Stimulated activated naive CD8-positive, alpha-beta T cell treated with anti-CD3 and anti-CD28 coated beads, Interleukin-15, amount 100 ng/mL, for 72 hours (primary cell): Measurements from ENCODE around the gene MTRF1.

Experiments used
- ATAC-seq: fragments of 150-1000 bp; cut with Tn5 transposase; 2 replicates; pipeline ENCODE4 v1.10.0; 2021; ENCODE audit warnings: mild to moderate bottlenecking, moderate library complexity
- DNase-seq, 2 donors: peaks; one replicate each; pipeline ENCODE4 v3.0.0; 2021 to 2022
- H3K27ac Mint-ChIP-seq, 2 donors: one replicate each; pipeline ENCODE4 v1.8.0; 2022; ENCODE audit warnings: mild to moderate bottlenecking in 2 of 2, mixed read lengths in 2 of 2, moderate library complexity in 2 of 2
- H3K27me3 Mint-ChIP-seq: one replicate; pipeline ENCODE4 v1.8.0; 2022; ENCODE audit warnings: mixed read lengths
- H3K4me1 Mint-ChIP-seq: one replicate; pipeline ENCODE4 v1.8.0; 2022; ENCODE audit warnings: mild to moderate bottlenecking, mixed read lengths
- H3K4me3 Mint-ChIP-seq, 2 donors: one replicate each; pipeline ENCODE4 v1.8.0; 2022; ENCODE audit warnings: mild to moderate bottlenecking in 2 of 2, mixed read lengths in 2 of 2, moderate library complexity in 1 of 2
- H3K9me3 Mint-ChIP-seq, 2 donors: one replicate each; pipeline ENCODE4 v1.8.0; 2022; ENCODE audit warnings: mixed read lengths in 2 of 2

MTRF1 gene

DNA sequence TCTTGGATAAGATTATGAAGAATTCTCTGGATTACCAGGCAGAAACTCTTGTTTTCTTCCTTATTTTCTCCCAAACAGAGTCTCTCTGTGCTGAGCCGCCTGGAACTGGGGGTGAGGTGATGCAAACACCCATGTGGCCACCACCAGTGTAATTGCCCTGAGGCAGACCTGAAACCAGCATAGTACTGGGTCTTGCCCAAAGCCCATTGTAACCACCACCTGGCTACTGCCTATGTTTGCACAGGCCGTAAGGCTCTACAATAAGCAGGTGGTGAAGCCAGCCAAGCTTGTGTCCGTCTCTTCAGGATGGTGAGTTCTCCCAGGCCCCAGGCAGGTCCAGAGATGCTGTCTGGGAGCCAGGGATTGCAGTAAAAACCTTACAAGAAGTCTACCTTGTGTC is 50.1 kb downstream of the MTRF1 start:
- no peak overlapping the region for H3K27ac Mint-ChIP-seq
- no peaks in the 10 kb centered on the region for H3K27me3 Mint-ChIP-seq
- DNase-seq, result no peak
- peaks cover 24 to 27% of the 10 kb centered on the region in 2 donors for H3K9me3 Mint-ChIP-seq
- ATAC-seq, result no peak
- no peak overlapping the region for H3K4me3 Mint-ChIP-seq
- H3K4me1 Mint-ChIP-seq, result no peaks in the 10 kb centered on the region

DNA sequence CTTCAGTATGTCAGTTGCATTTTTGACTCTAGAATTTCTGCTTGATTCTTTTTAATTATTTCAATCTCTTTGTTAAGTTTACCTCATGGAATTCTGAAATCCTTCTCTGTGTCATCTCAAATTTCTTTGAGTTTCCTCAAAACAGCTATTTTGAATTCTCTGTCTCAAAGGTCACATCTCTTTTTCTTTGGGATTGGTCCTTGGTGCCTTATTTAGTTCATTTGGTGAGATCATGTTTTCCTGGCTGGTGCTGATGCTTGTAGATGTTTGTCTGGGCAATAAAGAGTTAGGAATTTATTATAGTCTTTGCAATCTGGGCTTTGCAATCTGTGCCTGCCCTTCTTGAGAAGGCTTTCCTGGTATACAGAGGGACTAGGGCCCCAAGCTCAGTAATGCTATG is 50.5 kb downstream of the MTRF1 start:
- H3K4me1 Mint-ChIP-seq, result no peaks in the 10 kb centered on the region
- ATAC-seq, result no peak
- H3K27me3 Mint-ChIP-seq, result no peaks in the 10 kb centered on the region
- H3K9me3 Mint-ChIP-seq, result peaks cover 28 to 32% of the 10 kb centered on the region in 2 donors
- H3K27ac Mint-ChIP-seq, result peak overlapping the region in 1 of 2 donors; percentile 22
- no peak overlapping the region for H3K4me3 Mint-ChIP-seq
- DNase-seq, result no peak

DNA sequence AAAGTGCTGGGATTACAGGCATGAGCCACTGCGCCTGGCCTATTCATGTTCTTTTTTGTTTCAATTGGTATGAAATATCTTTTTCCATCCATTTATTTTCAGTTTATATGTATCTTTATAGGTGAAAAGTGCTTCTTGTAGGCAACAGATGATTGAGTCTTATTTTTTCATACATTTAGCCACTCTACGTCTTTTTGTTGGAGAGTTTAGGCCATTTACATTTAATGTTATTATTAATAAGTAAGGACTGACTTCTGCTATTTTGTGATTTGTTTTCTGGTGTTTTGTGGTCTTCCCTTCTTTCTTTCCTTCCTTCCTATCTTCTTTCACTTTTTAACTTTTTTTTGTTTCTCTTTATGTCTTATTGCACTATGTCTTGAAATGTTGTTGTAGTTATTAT is 52.3 kb downstream of the MTRF1 start:
- H3K9me3 Mint-ChIP-seq, result peaks cover 33 to 42% of the 10 kb centered on the region in 2 donors
- DNase-seq (no peak), ATAC-seq (no peak)
- H3K27ac Mint-ChIP-seq, result no peak overlapping the region
- no peaks in the 10 kb centered on the region for H3K27me3 Mint-ChIP-seq
- no peak overlapping the region for H3K4me3 Mint-ChIP-seq
- H3K4me1 Mint-ChIP-seq, result no peaks in the 10 kb centered on the region

DNA sequence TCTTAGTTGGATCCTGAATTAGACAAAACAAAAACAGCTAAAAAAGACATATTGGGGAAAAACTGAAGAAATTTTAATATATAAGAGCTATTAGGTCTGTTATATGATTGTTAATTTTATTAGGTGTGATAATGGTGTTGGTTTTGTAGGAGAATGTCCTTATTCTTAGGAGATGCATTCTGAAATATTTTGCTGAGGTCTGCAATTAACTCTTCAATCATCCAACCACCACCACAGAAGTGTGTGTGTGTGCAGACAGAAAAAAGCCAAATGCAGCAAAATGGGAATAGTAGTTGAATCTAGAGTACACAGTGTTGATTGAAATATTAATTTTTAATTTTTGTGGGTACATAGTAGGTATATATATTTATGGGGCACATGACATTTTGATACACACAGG is 56.9 kb downstream of the MTRF1 start:
- Mint-ChIP-seq H3K27me3 (no peaks in the 10 kb centered on the region), H3K4me3 (no peak overlapping the region), H3K27ac (no peak overlapping the region), H3K9me3 (peaks cover 25 to 32% of the 10 kb centered on the region in 2 donors), H3K4me1 (no peaks in the 10 kb centered on the region)
- DNase-seq (no peak), ATAC-seq (no peak)

DNA sequence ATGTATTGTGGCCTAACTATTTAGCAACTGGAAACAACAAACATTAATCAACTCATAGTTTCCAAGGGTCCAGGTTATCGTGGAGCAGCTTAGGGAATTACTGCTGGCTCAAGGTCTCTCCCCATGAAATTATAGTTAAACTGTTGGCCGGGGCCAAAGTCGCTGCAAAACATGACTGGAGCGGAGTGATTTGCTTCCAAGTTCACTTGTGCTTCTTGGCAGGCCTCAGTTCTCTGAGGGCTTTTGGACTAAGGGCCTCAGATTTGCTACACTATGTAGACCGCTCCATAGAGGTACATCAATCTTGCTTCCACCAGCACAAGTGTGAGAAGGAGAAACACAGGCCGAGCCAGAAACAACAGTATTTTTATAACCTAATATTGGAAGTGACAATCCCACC is 59.6 kb downstream of the MTRF1 start:
- Mint-ChIP-seq H3K4me3 (no peak overlapping the region), H3K27ac (no peak overlapping the region), H3K27me3 (no peaks in the 10 kb centered on the region), H3K4me1 (peaks cover 4% of the 10 kb centered on the region), H3K9me3 (peaks cover 14 to 16% of the 10 kb centered on the region in 2 donors)
- ATAC-seq (no peak), DNase-seq (no peak)

DNA sequence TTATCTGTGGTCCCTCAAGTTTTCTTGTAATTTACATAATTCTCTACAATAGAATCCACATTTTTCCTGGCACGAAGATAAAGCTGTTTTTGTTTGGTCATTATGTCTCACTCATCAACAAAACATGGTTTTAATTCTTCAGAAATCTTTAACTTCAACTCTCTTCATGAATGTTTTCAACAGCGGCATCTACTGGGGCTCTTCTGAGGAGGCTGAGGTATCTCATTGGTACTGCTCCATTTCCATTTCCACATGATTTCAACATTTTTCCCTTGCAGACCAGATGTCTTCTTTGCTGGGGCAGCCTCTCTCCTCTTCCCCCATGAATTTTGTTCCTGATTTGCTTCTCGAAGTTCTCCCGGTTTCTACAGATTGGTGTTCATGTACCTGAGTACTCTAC is 63.2 kb downstream of the MTRF1 start:
- H3K9me3 Mint-ChIP-seq, result no peaks in the 10 kb centered on the region
- no peak overlapping the region for H3K4me3 Mint-ChIP-seq
- no peaks in the 10 kb centered on the region for H3K27me3 Mint-ChIP-seq
- DNase-seq, result no peak
- peaks cover 17% of the 10 kb centered on the region for H3K4me1 Mint-ChIP-seq
- no peak for ATAC-seq
- H3K27ac Mint-ChIP-seq, result no peak overlapping the region

DNA sequence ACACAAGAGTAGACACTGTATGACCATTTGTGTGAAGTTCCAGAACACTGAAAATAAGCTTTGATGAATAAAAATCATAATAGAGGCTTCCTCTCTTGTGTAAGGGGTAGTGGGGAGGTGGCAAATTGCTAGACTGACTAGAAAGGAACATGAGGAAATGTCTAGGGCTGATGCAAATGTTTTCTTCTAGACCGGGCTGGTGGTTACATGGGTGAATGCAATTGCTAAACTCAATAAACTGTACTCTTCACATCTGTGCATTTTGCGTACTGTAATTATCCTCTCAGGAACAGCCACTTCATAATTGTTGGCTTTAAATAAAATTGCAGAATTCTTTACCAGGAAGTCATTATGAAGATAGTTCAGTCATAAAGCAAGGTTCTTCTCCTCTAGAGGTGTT is 63.9 kb downstream of the MTRF1 start:
- H3K27me3 Mint-ChIP-seq, result no peaks in the 10 kb centered on the region
- H3K4me1 Mint-ChIP-seq, result peaks cover 20% of the 10 kb centered on the region

DNA sequence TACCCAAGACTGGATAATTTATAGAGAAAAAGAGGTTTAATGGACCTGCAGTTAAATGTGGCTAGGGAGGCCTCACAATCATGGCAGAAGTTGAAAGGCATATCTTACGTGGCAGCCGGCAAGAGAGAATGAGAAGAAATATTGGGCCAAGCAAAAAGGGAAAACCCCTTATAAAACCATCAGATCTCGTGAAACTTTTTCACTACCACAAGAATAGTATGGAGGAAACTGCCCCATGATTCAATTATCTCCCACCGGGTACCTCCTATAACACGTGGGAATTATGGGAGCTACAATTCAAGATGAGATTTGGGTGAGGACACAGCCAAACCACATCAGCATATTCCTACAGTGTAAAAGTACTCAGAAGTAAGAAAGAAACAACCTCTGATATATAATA is 64.3 kb downstream of the MTRF1 start:
- no peaks in the 10 kb centered on the region for H3K9me3 Mint-ChIP-seq
- no peak overlapping the region for H3K4me3 Mint-ChIP-seq
- ATAC-seq (no peak), DNase-seq (no peak)
- H3K27me3 Mint-ChIP-seq, result no peaks in the 10 kb centered on the region
- no peak overlapping the region for H3K27ac Mint-ChIP-seq
- peaks cover 25% of the 10 kb centered on the region for H3K4me1 Mint-ChIP-seq

More for the DNA sequence above, 63.9 kb downstream of the MTRF1 start:
- Mint-ChIP-seq H3K4me3 (no peak overlapping the region), H3K27ac (no peak overlapping the region), H3K9me3 (no peaks in the 10 kb centered on the region)
- DNase-seq (no peak), ATAC-seq (no peak)

DNA sequence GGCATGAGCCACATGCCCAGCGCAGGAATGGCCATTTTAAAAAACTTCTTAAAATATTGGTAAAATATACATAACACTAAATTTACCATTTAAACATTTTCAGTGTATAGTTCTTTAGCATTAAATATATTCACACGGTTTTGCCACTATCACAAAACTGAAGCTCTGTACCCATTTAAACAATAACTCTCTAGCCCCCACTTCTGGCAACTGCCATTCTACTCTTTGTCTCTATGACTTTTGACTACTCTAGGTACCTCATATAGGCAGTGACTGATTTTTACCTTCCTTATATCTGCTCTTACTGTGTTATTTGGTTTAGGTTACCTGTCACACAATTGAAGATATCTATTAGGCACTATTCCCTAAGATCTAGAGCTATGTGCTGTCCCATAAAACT is 66.8 kb downstream of the MTRF1 start:
- peaks cover 45% of the 10 kb centered on the region for H3K4me1 Mint-ChIP-seq
- no peak for ATAC-seq
- no peaks in the 10 kb centered on the region for H3K9me3 Mint-ChIP-seq
- H3K27ac Mint-ChIP-seq, result no peak overlapping the region
- no peak for DNase-seq
- no peak overlapping the region for H3K4me3 Mint-ChIP-seq
- H3K27me3 Mint-ChIP-seq, result no peaks in the 10 kb centered on the region

DNA sequence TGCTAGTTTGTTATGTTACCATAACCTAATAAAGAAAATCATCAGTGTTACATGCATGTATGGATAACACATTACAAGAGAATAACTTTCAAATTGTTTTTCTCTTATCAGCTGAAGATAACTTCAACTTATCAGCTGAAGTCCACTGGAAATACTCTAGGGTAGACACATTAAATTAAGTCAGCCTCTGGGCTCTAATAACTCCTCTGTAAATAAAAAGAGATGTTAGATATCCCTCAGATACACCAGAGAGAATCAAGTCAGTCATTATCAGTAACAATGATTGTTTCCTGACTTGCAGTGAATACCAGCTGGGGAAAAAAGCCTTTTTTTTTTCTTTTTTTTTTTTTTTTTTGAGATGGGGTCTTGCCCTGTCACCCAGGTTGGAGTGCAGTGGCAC is 67.4 kb downstream of the MTRF1 start:
- DNase-seq, result no peak
- no peak overlapping the region for H3K4me3 Mint-ChIP-seq
- H3K9me3 Mint-ChIP-seq, result no peaks in the 10 kb centered on the region
- peaks cover 45% of the 10 kb centered on the region for H3K4me1 Mint-ChIP-seq
- ATAC-seq, result no peak
- no peak overlapping the region for H3K27ac Mint-ChIP-seq
- H3K27me3 Mint-ChIP-seq, result no peaks in the 10 kb centered on the region

DNA sequence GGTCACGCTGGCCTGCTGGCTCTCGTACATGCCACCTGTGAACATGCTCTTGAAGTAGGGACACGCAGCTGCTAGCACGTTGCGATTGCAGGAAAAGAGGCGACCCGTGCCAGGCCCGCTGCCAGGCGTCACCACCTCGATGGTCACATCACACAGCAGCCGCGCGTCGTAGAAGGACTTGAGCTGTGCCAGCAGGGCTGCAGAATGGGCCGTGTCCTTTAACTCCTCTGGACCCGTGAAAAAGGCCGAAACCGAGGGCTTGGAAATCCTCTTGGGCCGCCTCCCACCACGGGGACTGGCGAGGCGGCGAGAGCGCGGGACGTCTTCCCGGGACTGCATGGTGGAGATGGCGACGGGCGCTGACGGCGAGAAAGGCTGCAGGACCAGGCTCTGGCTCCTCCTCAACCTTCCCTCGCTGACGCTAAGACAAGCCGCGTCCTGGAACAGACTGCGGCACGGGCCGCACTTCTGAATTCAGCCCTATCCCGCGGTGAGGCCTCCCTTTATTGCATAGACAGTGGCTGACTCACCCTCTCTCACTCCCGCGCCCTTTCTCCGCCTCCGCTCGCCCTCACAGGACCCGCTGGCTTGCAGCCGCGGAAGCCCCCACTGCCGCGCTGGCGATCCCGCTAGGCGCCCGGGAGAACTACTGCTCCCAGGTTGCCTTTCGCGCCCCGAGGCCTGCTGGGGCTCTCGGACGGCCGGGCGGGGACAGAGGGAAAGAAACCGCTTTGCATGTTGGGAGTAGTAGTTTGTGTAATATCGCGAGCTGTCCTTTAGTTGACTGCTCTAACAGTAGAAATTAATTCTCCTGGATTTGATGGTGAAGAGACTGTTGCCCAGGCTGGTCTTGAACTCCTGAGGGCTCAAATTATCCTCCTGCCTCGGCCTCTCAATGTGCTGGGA is 69.2 kb downstream of the MTRF1 start, which contains the start of gene KBTBD7:
KBTBD7 (minus strand) TSS at position 651 of the 906 bp plus-strand sequence; CDS start at position 339, 312 bp downstream.
- peak within 1 kb of the TSS; percentile 98 to 99 for H3K27ac Mint-ChIP-seq
- peak; percentile 97 for ATAC-seq

DNA sequence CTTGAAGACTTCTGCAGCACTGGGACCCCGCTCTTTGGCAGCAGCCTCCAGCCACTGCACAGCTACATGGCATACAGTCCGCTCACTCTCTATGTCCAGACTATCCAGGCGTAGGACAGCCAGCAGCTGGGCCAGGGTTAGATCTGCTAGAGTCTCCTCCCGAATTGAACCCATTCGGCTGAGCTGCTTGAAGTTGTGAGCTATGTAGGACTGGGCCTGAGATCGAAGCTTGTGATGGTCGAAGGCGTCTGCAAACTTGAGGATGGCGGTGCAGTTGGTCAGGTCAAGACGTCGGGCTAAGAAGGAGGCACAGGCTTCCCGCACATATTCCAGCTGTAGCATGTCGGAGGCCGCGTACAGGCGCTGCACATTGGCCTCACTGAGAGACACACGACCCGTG is 69.9 kb downstream of the MTRF1 start:
- ATAC-seq, result no peak
- H3K27ac Mint-ChIP-seq, result peak overlapping the region; percentile 40 to 98

More for the DNA sequence above, 69.2 kb downstream of the MTRF1 start, which contains the start of gene KBTBD7:
- peak within 1 kb of the TSS; percentile 92 to 94 for H3K4me3 Mint-ChIP-seq
- no peaks in the 10 kb centered on the region for H3K9me3 Mint-ChIP-seq
- H3K27me3 Mint-ChIP-seq, result no peaks in the 10 kb centered on the region
- peak; percentile 95 to 97 for DNase-seq
- H3K4me1 Mint-ChIP-seq, result peaks cover 45% of the 10 kb centered on the region

DNA sequence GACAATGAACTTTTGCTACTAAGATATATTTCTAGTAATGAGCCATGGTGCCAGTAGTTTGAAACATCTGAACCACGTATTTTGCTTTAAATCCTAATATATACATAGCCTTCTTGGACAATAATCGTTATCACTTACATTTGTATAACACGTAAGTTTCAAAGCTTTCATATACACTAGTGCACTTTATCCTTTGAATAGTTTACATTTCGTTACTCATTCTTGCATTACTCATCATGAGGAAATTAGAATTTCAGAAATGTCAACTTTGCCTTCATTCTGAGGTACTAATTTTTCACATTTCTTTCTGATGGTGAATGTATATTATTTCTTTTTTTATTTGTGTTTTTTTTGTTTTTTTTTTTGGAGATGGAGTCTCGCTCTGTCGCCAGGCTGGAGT is 74.8 kb downstream of the MTRF1 start:
- Mint-ChIP-seq H3K27ac (no peak overlapping the region), H3K4me3 (no peak overlapping the region)
- no peak for DNase-seq

More for the DNA sequence above, 69.9 kb downstream of the MTRF1 start:
- DNase-seq, result no peak
- Mint-ChIP-seq H3K27me3 (no peaks in the 10 kb centered on the region), H3K4me1 (peaks cover 38% of the 10 kb centered on the region), H3K4me3 (peak overlapping the region; percentile 92 to 94), H3K9me3 (no peaks in the 10 kb centered on the region)

DNA sequence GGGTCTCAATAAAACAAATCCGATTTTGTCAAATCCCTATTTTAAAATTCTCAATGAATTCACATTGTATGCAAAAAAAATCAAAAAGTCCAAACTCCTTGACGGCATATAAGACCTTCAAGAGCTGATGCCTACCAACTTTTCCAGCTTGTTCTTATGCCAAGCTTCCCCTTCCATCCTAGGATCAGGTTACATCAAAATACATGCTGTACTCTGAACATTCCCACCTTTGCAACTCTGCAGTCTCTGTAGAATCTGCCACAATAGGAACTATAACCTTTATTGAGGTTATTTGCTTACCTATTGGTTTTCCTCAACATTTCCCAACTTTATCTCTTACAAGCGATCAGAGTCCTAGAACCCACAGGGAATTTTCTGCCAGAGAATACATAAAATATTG is 76.9 kb downstream of the MTRF1 start:
- H3K9me3 Mint-ChIP-seq, result no peaks in the 10 kb centered on the region
- H3K4me3 Mint-ChIP-seq, result no peak overlapping the region
- H3K27me3 Mint-ChIP-seq, result no peaks in the 10 kb centered on the region
- DNase-seq (no peak), ATAC-seq (no peak)
- H3K27ac Mint-ChIP-seq, result no peak overlapping the region
- no peaks in the 10 kb centered on the region for H3K4me1 Mint-ChIP-seq

More for the DNA sequence above, 74.8 kb downstream of the MTRF1 start:
- Mint-ChIP-seq H3K4me1 (peaks cover 15% of the 10 kb centered on the region), H3K9me3 (no peaks in the 10 kb centered on the region), H3K27me3 (no peaks in the 10 kb centered on the region)
- no peak for ATAC-seq

DNA sequence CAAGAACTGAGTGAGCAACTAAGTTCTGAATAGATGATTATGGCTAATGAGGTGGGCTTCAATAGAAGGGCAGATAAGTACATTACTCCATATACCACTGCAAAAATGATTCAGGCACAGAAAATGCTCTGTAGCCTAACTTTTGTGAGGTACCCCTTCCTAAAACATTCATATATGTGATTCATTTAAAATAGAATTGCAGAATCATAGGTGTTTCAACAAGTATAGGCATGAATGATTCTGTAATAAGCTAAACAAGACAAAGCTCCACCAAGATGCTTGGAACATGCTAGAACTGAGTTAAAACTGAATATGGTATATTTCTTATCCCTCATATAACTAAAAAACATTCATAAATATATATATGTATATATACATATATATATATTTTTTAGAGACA is 81.1 kb downstream of the MTRF1 start:
- Mint-ChIP-seq H3K9me3 (no peaks in the 10 kb centered on the region), H3K4me1 (peaks cover 15% of the 10 kb centered on the region), H3K27ac (no peak overlapping the region), H3K4me3 (no peak overlapping the region), H3K27me3 (no peaks in the 10 kb centered on the region)
- DNase-seq, result no peak
- no peak for ATAC-seq

DNA sequence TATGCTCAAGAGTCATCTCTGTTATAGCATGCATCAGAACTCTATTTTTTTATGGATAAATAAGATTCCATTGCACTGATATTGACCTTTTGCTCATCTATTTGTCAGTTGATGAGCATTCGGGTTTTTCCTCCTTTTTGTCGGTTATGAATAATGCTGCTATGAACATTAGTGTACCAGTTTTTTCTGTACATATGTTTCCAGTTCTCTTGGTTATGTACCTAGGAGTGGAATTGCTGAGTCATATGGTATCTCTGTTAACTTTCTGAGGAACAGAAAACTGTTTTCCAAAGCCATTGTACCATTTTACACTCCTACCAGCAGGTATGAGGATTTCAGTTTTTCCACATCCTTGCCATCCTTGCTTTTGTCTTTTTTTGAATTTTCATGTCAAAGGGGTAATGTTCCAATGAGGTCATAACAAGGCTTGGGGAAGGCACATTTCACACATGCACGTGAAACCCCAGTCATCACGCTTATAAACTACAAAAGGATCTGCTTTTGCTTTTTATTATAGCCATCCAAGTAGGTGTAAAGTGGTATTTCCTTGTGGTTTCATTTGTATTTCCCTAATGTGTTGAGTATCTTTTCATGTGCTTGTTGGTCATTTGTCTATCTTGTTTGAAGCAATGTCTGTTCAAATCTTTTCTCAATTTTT is 83.7 kb downstream of the MTRF1 start:
- H3K4me1 Mint-ChIP-seq, result peaks cover 15% of the 10 kb centered on the region
- H3K4me3 Mint-ChIP-seq, result no peak overlapping the region
- peak overlapping the region in 1 of 2 donors; percentile 1 for H3K27ac Mint-ChIP-seq
- DNase-seq, result no peak
- ATAC-seq, result peak; percentile 67
- no peaks in the 10 kb centered on the region for H3K27me3 Mint-ChIP-seq
- peaks cover 0 to 22% of the 10 kb centered on the region in 2 donors for H3K9me3 Mint-ChIP-seq
